H9 (cell line): ENCODE data around the gene LAMA5. TPM values are rescaled to one million over a fixed set of nuclear protein-coding genes. Genes with fewer than 3 reads are reported as not detected.

Experiments used
- DNase-seq: peaks from one replicate; pipeline ENCODE4 v3.0.0-alpha.2; 2017
- H2AFZ ChIP-seq: one replicate; pipeline ENCODE4 v1.6.1; 2013; ENCODE audit warnings: mild to moderate bottlenecking, low read length, control low read depth, moderate library complexity
- H2AK5ac ChIP-seq: 2 replicates; pipeline ENCODE4 v1.6.1; 2013; ENCODE audit warnings: low read length, control low read depth, mixed read lengths; ENCODE audit not compliant: insufficient read length
- H2BK120ac ChIP-seq: one replicate; pipeline ENCODE4 v1.6.1; 2013; ENCODE audit warnings: low read depth, mild to moderate bottlenecking, low read length, control low read depth, inconsistent platforms; ENCODE audit not compliant: poor library complexity, severe bottlenecking
- H2BK12ac ChIP-seq: 2 replicates; pipeline ENCODE4 v1.6.1; 2013; ENCODE audit warnings: low read length, control low read depth, mixed read lengths, low read depth; ENCODE audit not compliant: insufficient read length
- H2BK15ac ChIP-seq: 2 replicates; pipeline ENCODE4 v1.6.1; 2013; ENCODE audit warnings: low read depth, low read length, control low read depth
- H2BK20ac ChIP-seq: one replicate; pipeline ENCODE4 v1.6.1; 2013; ENCODE audit warnings: low read depth, mild to moderate bottlenecking, low read length, control low read depth, inconsistent platforms; ENCODE audit not compliant: poor library complexity, severe bottlenecking
- H2BK5ac ChIP-seq: 2 replicates; pipeline ENCODE4 v1.6.1; 2013; ENCODE audit warnings: low read length, control low read depth, mixed read lengths; ENCODE audit not compliant: insufficient read length
- H3K14ac ChIP-seq: 2 replicates; pipeline ENCODE4 v1.6.1; 2013; ENCODE audit warnings: low read length, control low read depth; ENCODE audit not compliant: insufficient read depth
- H3K18ac ChIP-seq: 2 replicates; pipeline ENCODE4 v1.6.1; 2013; ENCODE audit warnings: low read depth, mild to moderate bottlenecking, mixed read lengths, low read length, control low read depth; ENCODE audit not compliant: insufficient read length
- H3K23ac ChIP-seq: 2 replicates; pipeline ENCODE4 v1.6.1; 2013; ENCODE audit warnings: low read length, control low read depth, mixed read lengths, low read depth; ENCODE audit not compliant: insufficient read length
- H3K23me2 ChIP-seq: 2 replicates; pipeline ENCODE4 v1.6.1; 2013; ENCODE audit warnings: low read depth, mild to moderate bottlenecking, mixed read lengths, low read length, control low read depth; ENCODE audit not compliant: insufficient read length, poor library complexity, severe bottlenecking
- H3K27ac ChIP-seq: 2 replicates; pipeline ENCODE4 v1.5.1; 2013; ENCODE audit warnings: low read length, control low read depth, mixed read lengths, low read depth; ENCODE audit not compliant: insufficient read length
- H3K27me3 ChIP-seq: 2 replicates; pipeline ENCODE4 v1.6.1; 2013; ENCODE audit warnings: low read length, control low read depth, inconsistent platforms; ENCODE audit not compliant: insufficient read depth
- H3K4ac ChIP-seq: 2 replicates; pipeline ENCODE4 v1.6.1; 2013; ENCODE audit warnings: low read depth, mild to moderate bottlenecking, control low read depth, inconsistent platforms, low read length, moderate library complexity
- H3K4me1 ChIP-seq: 2 replicates; pipeline ENCODE4 v1.6.1; 2013; ENCODE audit warnings: low read length, control low read depth, inconsistent platforms; ENCODE audit not compliant: insufficient read depth
- H3K4me2 ChIP-seq: 2 replicates; pipeline ENCODE4 v1.6.1; 2013; ENCODE audit warnings: low read length, control low read depth, mixed read lengths; ENCODE audit not compliant: insufficient read length, insufficient read depth
- H3K56ac ChIP-seq: 2 replicates; pipeline ENCODE4 v1.6.1; 2013; ENCODE audit warnings: low read depth, mild to moderate bottlenecking, mixed read lengths, low read length, control low read depth; ENCODE audit not compliant: insufficient read length
- H3K79me1 ChIP-seq: 2 replicates; pipeline ENCODE4 v1.6.1; 2013; ENCODE audit warnings: low read depth, mild to moderate bottlenecking, moderate library complexity, low read length, control low read depth, inconsistent platforms; ENCODE audit not compliant: insufficient read depth, poor library complexity, severe bottlenecking
- H3K79me2 ChIP-seq: 2 replicates; pipeline ENCODE4 v1.6.1; 2013; ENCODE audit warnings: low read length, control low read depth, inconsistent platforms; ENCODE audit not compliant: insufficient read depth
- H3K9ac ChIP-seq: 2 replicates; pipeline ENCODE4 v1.6.1; 2013; ENCODE audit warnings: low read length, control low read depth, mixed read lengths; ENCODE audit not compliant: insufficient read length; ENCODE audit errors: extremely low read depth
- H3K9me3 ChIP-seq: one replicate; pipeline ENCODE4 v1.6.1; 2013; ENCODE audit warnings: low read depth, low read length, inconsistent platforms; ENCODE audit not compliant: control insufficient read depth
- H3T11ph ChIP-seq: one replicate; pipeline ENCODE4 v1.6.1; 2013; ENCODE audit warnings: mild to moderate bottlenecking, low read length, control low read depth, inconsistent platforms
- H4K20me1 ChIP-seq: one replicate; pipeline ENCODE4 v1.6.1; 2013; ENCODE audit not compliant: control insufficient read depth, insufficient read length, insufficient read depth
- H4K5ac ChIP-seq: 2 replicates; pipeline ENCODE4 v1.6.1; 2013; ENCODE audit warnings: low read depth, mild to moderate bottlenecking, mixed read lengths, low read length, control low read depth; ENCODE audit not compliant: insufficient read length
- H4K8ac ChIP-seq: replicated peaks from 2 replicates; pipeline ENCODE4 v1.6.1; 2013; ENCODE audit warnings: low read length, control low read depth, mixed read lengths, low read depth; ENCODE audit not compliant: insufficient read length
- H4K91ac ChIP-seq: 2 replicates; pipeline ENCODE4 v1.6.1; 2013; ENCODE audit warnings: low read depth, mild to moderate bottlenecking, moderate library complexity, mixed read lengths, low read length, control low read depth; ENCODE audit not compliant: insufficient read length
- H3K27ac Mint-ChIP-seq, 3 experiments: 2 replicates in 2 of 3; 3 replicates in 1 of 3; pipeline ENCODE4 v1.8.0; 2020 to 2021; ENCODE audit warnings: mixed read lengths in 3 of 3, mild to moderate bottlenecking in 1 of 3, moderate library complexity in 1 of 3
- H3K27me3 Mint-ChIP-seq: 2 replicates; pipeline ENCODE4 v1.8.0; 2021; ENCODE audit warnings: low read depth, mild to moderate bottlenecking, moderate library complexity, mixed read lengths
- H3K36me3 Mint-ChIP-seq, 3 experiments: 2 replicates in 2 of 3; 3 replicates in 1 of 3; pipeline ENCODE4 v1.8.0; 2020 to 2021; ENCODE audit warnings: low read depth in 3 of 3, mixed read lengths in 3 of 3; ENCODE audit not compliant: insufficient read depth in 1 of 3
- H3K4me1 Mint-ChIP-seq, 2 experiments: 2 replicates each; pipeline ENCODE4 v1.8.0; 2020; ENCODE audit warnings: mixed read lengths in 2 of 2
- H3K4me3 Mint-ChIP-seq, 2 experiments: 2 replicates in 1 of 2; 3 replicates in 1 of 2; pipeline ENCODE4 v1.8.0; 2020 to 2021; ENCODE audit warnings: mild to moderate bottlenecking in 2 of 2, mixed read lengths in 2 of 2, moderate library complexity in 1 of 2
- H3K9me3 Mint-ChIP-seq, 2 experiments: 2 replicates in 1 of 2; 3 replicates in 1 of 2; pipeline ENCODE4 v1.8.0; 2020; ENCODE audit warnings: mild to moderate bottlenecking in 2 of 2, mixed read lengths in 2 of 2, moderate library complexity in 1 of 2
- CTCF ChIP-seq: fragments of 200-600 bp; sonication (generic); conservative IDR thresholded peaks from 3 replicates; pipeline ENCODE4 v1.8.0; 2021; ENCODE audit warnings: antibody characterized with exemption, mild to moderate bottlenecking
- WGBS: extraction: QIAGEN DNeasy Blood & Tissue Kit; methylation state at CpG from one replicate; pipeline ENCODE4 v1.1.7; 2013; ENCODE audit warnings: missing lambda C conversion rate, low lambda C conversion rate, mixed read lengths; ENCODE audit not compliant: insufficient read length; ENCODE audit errors: extremely low coverage; 5-methylcytosine and 5-hydroxymethylcytosine counted together
- total RNA-seq: library from RNA; stranded (reverse); gene quantifications from 2 replicates; pipeline ENCODE4 v1.2.1, GENCODE V29; 2021

Gene LAMA5
- total RNA-seq, 1 experiment from 2014 or later, result 200 TPM

- H3K4ac ChIP-seq, result no peak overlapping the region
- no CpG with 5 or more reads among the region's 10 CpGs for WGBS
- Mint-ChIP-seq H3K4me1 (peaks cover 13 to 14% of the 10 kb centered on the region in 2 experiments; a peak in 3 of 4 replicates), H3K27ac (0 out of 7 replicates have a peak overlapping the region, but pooled peaks of 1 of the 3 experiments have one; percentile 27), H3K9me3 (no peaks in the 10 kb centered on the region; a peak in 1 of 5 replicates), H3K36me3 (peaks cover 25 to 40% (median 35%) of the 10 kb centered on the region in 3 experiments; a peak in 6 of 7 replicates), H3K4me3 (peak overlapping the region in 1 of 2 experiments; percentile 32; a peak in 1 of 5 replicates), H3K27me3 (peaks cover 2% of the 10 kb centered on the region; the same call in 1 of the 2 replicates)
- H4K91ac ChIP-seq, result no peak overlapping the region
- H3K4me2 ChIP-seq, result no peak overlapping the region
- no peak overlapping the region for H2AFZ ChIP-seq
- peaks cover 6% of the 10 kb centered on the region; the same call in 1 of the 2 replicates for H3K79me2 ChIP-seq
- H3K79me1 ChIP-seq, result peaks cover 8% of the 10 kb centered on the region
- H3T11ph ChIP-seq, result no peak overlapping the region
- H3K14ac ChIP-seq, result no peak overlapping the region
- no peak overlapping the region for H2BK12ac ChIP-seq
- no peak overlapping the region for H2AK5ac ChIP-seq
- no peaks in the 10 kb centered on the region for H3K9me3 ChIP-seq
- H3K27me3 ChIP-seq, result no peaks in the 10 kb centered on the region
- no peak overlapping the region for H3K23ac ChIP-seq
- TF ChIP-seq CTCF, result no peak
- no peaks in the 10 kb centered on the region for H4K20me1 ChIP-seq
- no peak overlapping the region for H3K9ac ChIP-seq
- no peak overlapping the region for H3K56ac ChIP-seq
- no peak overlapping the region for H4K5ac ChIP-seq
- H2BK15ac ChIP-seq, result no peak overlapping the region
- H3K18ac ChIP-seq, result no peak overlapping the region
- no peak overlapping the region for H2BK120ac ChIP-seq
- H3K27ac ChIP-seq, result no peak overlapping the region
- H2BK5ac ChIP-seq, result no peak overlapping the region
- no peak for DNase-seq
- no peak overlapping the region for H2BK20ac ChIP-seq
- H3K23me2 ChIP-seq, result peaks cover 8% of the 10 kb centered on the region
- no peak overlapping the region for H4K8ac ChIP-seq
- no peaks in the 10 kb centered on the region for H3K4me1 ChIP-seq
Measured at GRCh38 chr20:62392077-62392418, 24.9 kb upstream of the LAMA5 start.
